Left cardiac atrium (tissue), 4 donors: ENCODE results near the gene SIM2. TPM values are rescaled to one million over a fixed set of nuclear protein-coding genes. Genes with fewer than 3 reads are reported as not detected.
A peak's percentile ranks its signal among the peaks of the same experiment; 100 is the strongest.
"Not testable (repeated sequence)": the region's sequence is repeated elsewhere in the genome, so short reads cannot be mapped to it uniquely, and the experiment has no call there.

Experiments
- ATAC-seq, 2 donors: fragments of 200-7000 bp; cut with Tn5 transposase; one replicate each; pipeline ENCODE4 v1.9.1; 2020; ENCODE audit warnings: mild to moderate bottlenecking in 2 of 2, moderate library complexity in 2 of 2
- DNase-seq: peaks from one replicate; pipeline ENCODE4 v3.0.0-alpha.2; 2020
- intact Hi-C, 2 donors: fragments of 100-400 bp; cut with DNase I; formaldehyde crosslinking; loops; one replicate each; pipeline versions ENCODE4 v1.14.1 to v1.15.1; 2022 to 2023
- long read RNA-seq: library from polyadenylated mRNA; unstranded; transcript quantifications from one replicate; pipeline ENCODE4 v2.0.0, GENCODE V29; 2021
- total RNA-seq, 2 donors: library from RNA; stranded (reverse); fragmentation: NEBNext Ultra II Directional; extraction: Animal tissue kit (Norgen Biotek cat#: 25700); gene quantifications; one replicate each; pipeline ENCODE4 v1.2.1, GENCODE V29; 2021
- donor health status: DM: no; HTN: yes; CAD: no.
- donor health status: DM: no; HTN: yes; CAD: no; lungs with severe emphysema.
- donor health status: DM: yes; HTN: yes; CAD: no.
- donor health status: Dilated cardiomyopathy.

The SIM2 gene
- total RNA-seq, result not detected
- long read RNA-seq, result 0 reads

DNA sequence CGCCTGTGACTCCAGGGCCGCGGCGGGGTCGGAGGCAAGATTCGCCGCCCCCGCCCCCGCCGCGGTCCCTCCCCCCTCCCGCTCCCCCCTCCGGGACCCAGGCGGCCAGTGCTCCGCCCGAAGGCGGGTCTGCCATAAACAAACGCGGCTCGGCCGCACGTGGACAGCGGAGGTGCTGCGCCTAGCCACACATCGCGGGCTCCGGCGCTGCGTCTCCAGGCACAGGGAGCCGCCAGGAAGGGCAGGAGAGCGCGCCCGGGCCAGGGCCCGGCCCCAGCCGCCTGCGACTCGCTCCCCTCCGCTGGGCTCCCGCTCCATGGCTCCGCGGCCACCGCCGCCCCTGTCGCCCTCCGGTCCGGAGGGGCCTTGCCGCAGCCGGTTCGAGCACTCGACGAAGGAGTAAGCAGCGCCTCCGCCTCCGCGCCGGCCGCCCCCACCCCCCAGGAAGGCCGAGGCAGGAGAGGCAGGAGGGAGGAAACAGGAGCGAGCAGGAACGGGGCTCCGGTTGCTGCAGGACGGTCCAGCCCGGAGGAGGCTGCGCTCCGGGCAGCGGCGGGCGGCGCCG, at the start of gene SIM2:
Gene SIM2 (plus strand): TSS at position 135 of the 565 bp plus-strand sequence. CDS start 632 bp downstream, outside the sequence.
- intact Hi-C loops, result no loop called here
- peak; percentile 28 for DNase-seq
- peak in 1 of 2 donors; percentile 42 for ATAC-seq

GRCh38 chr21:36654324-36654723, 44.6 kb upstream of the SIM2 start:
- DNase-seq (no peak), ATAC-seq (no peak)
- intact Hi-C loops, result no loop called here

DNA sequence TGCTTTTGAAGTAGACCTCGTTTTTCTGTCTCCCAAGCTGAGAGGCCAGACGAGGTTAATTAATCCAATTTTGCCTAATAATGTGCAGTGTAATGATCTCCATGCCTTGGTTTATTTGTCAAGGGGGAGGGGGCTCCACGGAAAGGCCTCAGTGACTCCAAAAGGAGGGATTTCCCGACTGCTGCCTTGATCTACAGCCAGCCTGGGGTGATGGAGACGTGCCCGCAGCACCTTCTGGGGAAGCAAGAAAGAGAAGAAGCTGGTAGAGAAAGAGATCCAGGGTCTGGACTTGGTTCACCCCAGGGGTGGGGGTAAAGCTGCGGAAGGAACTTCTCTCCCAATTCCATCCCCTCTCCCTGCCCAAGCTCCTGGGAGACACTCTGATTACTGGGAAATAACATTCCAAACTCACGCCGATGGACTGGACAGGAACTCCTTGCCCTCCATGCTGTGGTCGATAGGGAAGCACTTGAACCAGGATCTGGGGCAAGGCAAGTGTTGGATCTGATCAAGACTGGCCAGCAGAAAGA, 44.1 kb upstream of the SIM2 start:
- intact Hi-C loops, result no loop called here
- DNase-seq, result no peak
- no peak for ATAC-seq

- intact Hi-C loops, result no loop called here
- ATAC-seq, result no peak
- DNase-seq, result no peak
Measured at GRCh38 chr21:36656138-36656537, 42.8 kb upstream of the SIM2 start.

GRCh38 chr21:36657290-36657689, 41.6 kb upstream of the SIM2 start:
- ATAC-seq, intact Hi-C loops, DNase-seq: not testable (repeated sequence)

DNA sequence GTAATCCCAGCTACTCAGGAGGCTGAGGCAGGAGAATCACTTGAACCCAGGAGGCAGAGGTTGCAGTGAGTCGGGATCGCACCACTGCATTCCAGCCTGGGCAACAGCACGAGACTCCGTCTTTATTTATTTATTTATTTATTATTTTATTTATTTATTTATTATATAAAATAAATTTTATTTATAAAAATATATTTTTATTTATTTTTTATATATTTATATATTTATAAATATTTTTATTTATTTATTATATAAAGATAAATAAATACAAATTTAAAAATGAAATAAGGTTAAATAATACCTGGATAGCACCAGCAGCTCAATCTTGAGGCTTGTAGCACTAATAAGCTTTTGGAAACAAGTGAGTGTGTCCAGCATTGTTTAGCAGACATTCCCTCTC, 40.9 kb upstream of the SIM2 start:
- ATAC-seq, result no peak
- intact Hi-C loops, result no loop called here
- no peak for DNase-seq

DNA sequence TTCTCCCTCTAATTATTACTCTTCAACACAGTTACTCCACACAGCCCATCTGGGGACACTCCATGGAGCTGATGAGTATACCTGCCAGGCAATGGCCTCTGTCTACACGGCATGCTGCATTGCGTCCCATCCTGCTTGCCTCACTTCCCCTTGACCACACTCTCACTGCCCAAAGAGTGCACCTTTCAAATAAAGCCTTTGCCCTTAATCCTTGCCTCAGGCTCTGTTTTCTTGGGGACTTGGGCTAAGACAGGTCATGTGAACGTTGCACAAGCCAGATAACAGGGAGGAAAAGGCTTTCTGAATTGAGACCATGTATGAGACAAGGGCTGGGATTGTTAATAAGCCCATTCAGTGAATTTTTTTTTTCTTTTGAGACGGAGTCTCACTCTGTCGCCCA, 40.0 kb upstream of the SIM2 start:
- DNase-seq (no peak), ATAC-seq (no peak)
- intact Hi-C loops, result no loop called here

GRCh38 chr21:36661511-36662309, 37.2 kb upstream of the SIM2 start:
- intact Hi-C loops, result no loop called here
- no peak for DNase-seq
- ATAC-seq, result no peak

GRCh38 chr21:36663033-36663855, 35.7 kb upstream of the SIM2 start:
- ATAC-seq (no peak), DNase-seq (no peak)
- intact Hi-C loops, result no loop called here

GRCh38 chr21:36664662-36664990, 34.3 kb upstream of the SIM2 start:
- no peak for ATAC-seq
- intact Hi-C loops, result no loop called here
- no peak for DNase-seq

DNA sequence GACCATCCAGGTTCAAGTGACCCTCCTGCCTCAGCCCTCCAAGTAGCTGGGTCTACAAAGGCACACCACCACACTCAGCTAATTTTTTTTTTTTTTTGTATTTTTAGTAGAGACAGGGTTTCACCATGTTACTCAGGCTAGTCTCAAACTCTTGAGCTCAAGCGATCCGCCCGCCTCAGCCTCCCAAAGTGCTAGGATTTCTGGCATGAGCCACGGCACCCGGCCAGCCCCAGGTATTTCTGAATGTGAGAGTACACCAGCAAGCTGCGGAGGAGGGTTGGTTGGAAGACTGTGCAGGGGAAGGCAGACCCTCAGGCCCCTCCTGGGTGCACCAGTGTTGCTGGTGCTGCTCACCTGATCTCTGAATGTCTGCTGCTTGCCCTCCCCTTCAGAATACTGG, 33.1 kb upstream of the SIM2 start:
- intact Hi-C loops, result no loop called here
- DNase-seq (no peak), ATAC-seq (no peak)

DNA sequence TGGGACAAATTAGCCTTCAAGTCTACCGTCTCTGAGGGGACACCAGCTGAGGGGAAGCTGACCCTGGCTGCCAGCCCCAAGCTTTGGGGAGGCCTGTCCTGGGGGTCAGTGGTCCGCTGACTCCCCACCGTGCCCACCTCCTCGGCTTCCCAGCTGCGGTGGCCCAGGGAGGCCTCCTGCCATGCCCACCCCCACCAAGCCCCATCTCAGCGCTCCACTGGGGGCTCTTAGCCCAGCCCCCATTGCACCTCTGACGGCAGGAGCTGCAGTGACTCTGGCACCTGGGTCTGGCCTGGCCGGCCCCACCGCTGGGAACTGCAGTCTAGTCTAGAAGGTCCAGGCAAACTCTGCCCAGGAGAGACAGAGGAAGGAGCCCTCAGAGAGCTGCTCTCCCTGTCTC, 30.2 kb upstream of the SIM2 start:
- no peak for ATAC-seq
- intact Hi-C loops, result no loop called here
- DNase-seq, result no peak

DNA sequence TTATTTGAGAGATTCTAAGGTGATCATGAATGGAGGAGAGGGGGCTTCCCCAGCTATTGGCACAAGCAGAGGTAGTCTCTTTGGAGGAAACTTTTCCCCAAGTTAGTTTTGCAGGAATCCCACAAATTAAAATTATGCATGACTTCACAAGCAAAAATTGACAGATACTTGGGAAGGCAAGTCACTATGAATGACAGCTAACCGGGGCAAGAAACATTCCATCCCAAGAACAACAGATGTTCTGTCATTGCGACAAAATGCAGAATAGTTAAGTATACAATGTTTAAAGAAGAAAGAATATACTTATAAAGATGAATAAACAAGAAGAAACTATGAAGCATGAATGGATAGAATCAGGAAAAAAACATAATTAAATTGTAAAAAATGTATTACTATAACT, 27.1 kb upstream of the SIM2 start:
- DNase-seq (no peak), ATAC-seq (no peak)
- intact Hi-C loops, result no loop called here

DNA sequence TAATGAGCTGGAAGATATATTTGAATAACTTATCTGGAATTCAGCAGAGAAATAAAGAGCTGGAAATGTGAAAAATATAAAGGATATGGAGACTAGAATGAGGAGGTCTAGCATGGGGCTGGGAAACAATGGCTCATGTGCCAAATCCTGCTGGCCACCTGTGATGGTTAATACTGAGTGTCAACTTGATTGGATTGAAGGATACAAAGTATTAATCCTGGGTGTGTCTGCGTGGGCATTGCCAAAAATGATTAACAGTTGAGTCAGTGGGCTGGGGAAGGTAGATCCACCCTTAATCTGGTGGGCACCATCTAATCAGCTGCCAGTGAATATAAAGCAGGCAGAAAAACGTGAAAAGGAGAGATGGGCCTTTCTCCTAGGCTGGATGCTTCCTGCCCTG, 26.6 kb upstream of the SIM2 start:
- intact Hi-C loops, ATAC-seq, DNase-seq: not testable (repeated sequence)

- DNase-seq (no peak), ATAC-seq (no peak)
- intact Hi-C loops, result no loop called here
Measured at GRCh38 chr21:36672737-36673136, 26.2 kb upstream of the SIM2 start.

- intact Hi-C loops, result no loop called here
- no peak for DNase-seq
- ATAC-seq, result no peak
Measured at GRCh38 chr21:36676039-36676950, 22.6 kb upstream of the SIM2 start.

- ATAC-seq (no peak), DNase-seq (no peak)
- intact Hi-C loops, result no loop called here
Measured at GRCh38 chr21:36677443-36677842, 21.5 kb upstream of the SIM2 start.

DNA sequence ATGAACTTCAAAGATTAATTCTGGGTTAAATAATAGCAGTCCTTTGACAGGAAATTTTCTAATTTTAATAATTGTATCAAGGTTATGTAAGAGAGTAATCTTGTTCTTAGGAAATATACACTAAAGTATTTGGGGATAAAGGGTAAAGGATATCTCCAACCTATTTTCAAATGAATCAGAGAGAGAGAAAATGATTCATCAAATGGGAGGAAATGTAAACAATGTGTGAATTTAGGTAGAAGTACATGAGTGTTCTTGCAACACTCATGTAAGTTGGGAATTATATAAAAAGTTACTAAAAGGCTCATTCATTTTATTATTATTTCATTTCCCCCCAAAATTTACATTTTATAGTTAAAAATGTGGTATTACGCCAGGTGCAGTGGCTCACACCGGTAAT, 20.4 kb upstream of the SIM2 start:
- no peak for DNase-seq
- intact Hi-C loops, result no loop called here
- ATAC-seq, result no peak

GRCh38 chr21:36681117-36681631, 17.7 kb upstream of the SIM2 start:
- DNase-seq (no peak), ATAC-seq (no peak)
- intact Hi-C loops, result no loop called here
